Karpas-422 (cell line): ENCODE measurements around the gene OBSCN. TPM values are rescaled to one million over a fixed set of nuclear protein-coding genes. Genes with fewer than 3 reads are reported as not detected.

Experiments
- DNase-seq: peaks from one replicate; pipeline ENCODE4 v3.0.0-alpha.2; 2015
- H2AFZ ChIP-seq: fragments of 200-600 bp; sonication (generic); 2 replicates; pipeline ENCODE4 v1.6.1; 2014; ENCODE audit warnings: antibody characterized with exemption, low read length, mixed read lengths
- H3K27ac ChIP-seq: fragments of 200-600 bp; sonication (generic); 2 replicates; pipeline ENCODE4 v1.5.1; 2014; ENCODE audit warnings: mild to moderate bottlenecking, low read length, moderate library complexity
- H3K27me3 ChIP-seq: fragments of 200-600 bp; sonication (generic); 2 replicates; pipeline ENCODE4 v1.6.1; 2014; ENCODE audit warnings: low read length, mixed read lengths
- H3K36me3 ChIP-seq: fragments of 200-600 bp; sonication (generic); 2 replicates; pipeline ENCODE4 v1.6.1; 2014; ENCODE audit warnings: low read length, mixed read lengths; ENCODE audit not compliant: insufficient read depth
- H3K4me1 ChIP-seq: fragments of 200-600 bp; sonication (generic); 2 replicates; pipeline ENCODE4 v1.6.1; 2014; ENCODE audit warnings: mild to moderate bottlenecking, low read length, mixed read lengths
- H3K4me2 ChIP-seq: fragments of 200-600 bp; sonication (generic); 2 replicates; pipeline ENCODE4 v1.6.1; 2014; ENCODE audit warnings: low read length, low read depth, mild to moderate bottlenecking; ENCODE audit not compliant: poor library complexity, severe bottlenecking
- H3K4me3 ChIP-seq: fragments of 200-600 bp; sonication (generic); 2 replicates; pipeline ENCODE4 v1.5.1; 2014; ENCODE audit warnings: mild to moderate bottlenecking, antibody characterized with exemption, low read length, mixed read lengths
- H3K79me2 ChIP-seq: fragments of 200-600 bp; sonication (generic); 2 replicates; pipeline ENCODE4 v1.6.1; 2014; ENCODE audit warnings: mild to moderate bottlenecking, low read length, mixed read lengths
- H3K9ac ChIP-seq: fragments of 200-600 bp; sonication (generic); 2 replicates; pipeline ENCODE4 v1.6.0; 2014; ENCODE audit warnings: low read length
- H3K9me2 ChIP-seq: fragments of 200-600 bp; sonication (generic), shearing (Covaris generic); replicated peaks from 2 replicates; pipeline ENCODE4 v1.6.0; 2014; ENCODE audit warnings: mild to moderate bottlenecking, low read length, moderate library complexity; ENCODE audit not compliant: insufficient read depth
- H3K9me3 ChIP-seq: fragments of 300-700, 200-600 bp; sonication (generic); 2 replicates; pipeline ENCODE4 v1.6.1; 2014; ENCODE audit warnings: low read length, mixed read lengths
- H4K20me1 ChIP-seq: fragments of 200-600 bp; sonication (generic); 2 replicates; pipeline ENCODE4 v1.6.1; 2014; ENCODE audit warnings: mild to moderate bottlenecking, antibody characterized with exemption, low read length, low read depth; ENCODE audit not compliant: insufficient read depth
- total RNA-seq: library from RNA; depleted of rRNA; stranded (reverse); fragments of >200 nt; shearing (Covaris generic); gene quantifications from 2 replicates; pipeline ENCODE4 v1.2.3, GENCODE V29; 2014; ENCODE audit warnings: low replicate concordance

The OBSCN gene
- total RNA-seq, 1 experiment from 2014 or later = 17.5 TPM

DNA sequence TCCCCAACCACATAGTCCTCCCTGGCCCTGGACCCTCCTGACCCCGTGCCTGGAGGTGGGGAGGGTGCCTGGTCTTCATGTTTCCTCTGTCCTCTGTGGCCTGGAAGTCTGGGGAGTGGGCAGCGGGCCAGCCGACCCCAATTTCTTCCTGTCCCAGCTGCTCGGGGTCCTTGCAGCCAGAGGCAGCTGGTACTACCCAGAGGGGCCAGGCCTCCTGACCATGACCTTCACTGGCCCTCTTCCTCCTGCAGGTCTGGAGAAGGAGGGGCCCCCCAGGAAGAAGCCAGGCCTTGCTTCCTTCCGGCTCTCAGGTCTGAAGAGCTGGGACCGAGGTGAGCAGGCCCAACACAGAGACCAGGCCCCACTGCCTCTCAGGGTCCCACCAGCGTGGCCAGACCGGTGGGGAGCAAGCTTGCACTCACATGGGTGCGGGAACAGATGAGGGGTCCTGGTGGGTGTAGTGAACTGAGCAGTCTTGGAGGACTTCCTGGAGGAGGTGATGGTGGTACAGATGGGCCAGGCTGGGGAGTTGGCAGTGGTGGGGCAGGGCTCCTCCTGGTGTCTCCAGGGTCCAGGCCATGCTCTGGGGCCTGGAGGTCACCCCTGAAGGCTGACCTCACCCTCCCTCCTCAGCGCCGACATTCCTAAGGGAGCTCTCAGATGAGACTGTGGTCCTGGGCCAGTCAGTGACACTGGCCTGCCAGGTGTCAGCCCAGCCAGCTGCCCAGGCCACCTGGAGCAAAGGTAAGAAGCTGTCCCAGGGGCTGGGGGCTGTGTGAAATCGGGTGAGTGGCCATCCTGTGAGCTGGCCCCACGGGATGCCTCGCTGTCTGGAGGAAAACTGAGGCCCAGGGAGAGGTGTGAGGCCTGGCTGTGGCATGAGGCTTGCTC lies 166.1 kb downstream of the OBSCN start:
- no peak for DNase-seq
- H3K4me2 ChIP-seq = no peak overlapping the region
- H3K9ac ChIP-seq = no peak overlapping the region
- no peaks in the 10 kb centered on the region for H3K27me3 ChIP-seq
- peaks cover 8% of the 10 kb centered on the region for H3K4me1 ChIP-seq
- H3K9me2 ChIP-seq = no peaks in the 10 kb centered on the region
- no peak overlapping the region for H2AFZ ChIP-seq
- H4K20me1 ChIP-seq = peaks cover 6% of the 10 kb centered on the region; the same call in 1 of the 2 replicates
- no peaks in the 10 kb centered on the region for H3K36me3 ChIP-seq
- no peaks in the 10 kb centered on the region for H3K79me2 ChIP-seq
- H3K4me3 ChIP-seq = no peak overlapping the region
- H3K27ac ChIP-seq = no peak overlapping the region
- H3K9me3 ChIP-seq = no peaks in the 10 kb centered on the region

DNA sequence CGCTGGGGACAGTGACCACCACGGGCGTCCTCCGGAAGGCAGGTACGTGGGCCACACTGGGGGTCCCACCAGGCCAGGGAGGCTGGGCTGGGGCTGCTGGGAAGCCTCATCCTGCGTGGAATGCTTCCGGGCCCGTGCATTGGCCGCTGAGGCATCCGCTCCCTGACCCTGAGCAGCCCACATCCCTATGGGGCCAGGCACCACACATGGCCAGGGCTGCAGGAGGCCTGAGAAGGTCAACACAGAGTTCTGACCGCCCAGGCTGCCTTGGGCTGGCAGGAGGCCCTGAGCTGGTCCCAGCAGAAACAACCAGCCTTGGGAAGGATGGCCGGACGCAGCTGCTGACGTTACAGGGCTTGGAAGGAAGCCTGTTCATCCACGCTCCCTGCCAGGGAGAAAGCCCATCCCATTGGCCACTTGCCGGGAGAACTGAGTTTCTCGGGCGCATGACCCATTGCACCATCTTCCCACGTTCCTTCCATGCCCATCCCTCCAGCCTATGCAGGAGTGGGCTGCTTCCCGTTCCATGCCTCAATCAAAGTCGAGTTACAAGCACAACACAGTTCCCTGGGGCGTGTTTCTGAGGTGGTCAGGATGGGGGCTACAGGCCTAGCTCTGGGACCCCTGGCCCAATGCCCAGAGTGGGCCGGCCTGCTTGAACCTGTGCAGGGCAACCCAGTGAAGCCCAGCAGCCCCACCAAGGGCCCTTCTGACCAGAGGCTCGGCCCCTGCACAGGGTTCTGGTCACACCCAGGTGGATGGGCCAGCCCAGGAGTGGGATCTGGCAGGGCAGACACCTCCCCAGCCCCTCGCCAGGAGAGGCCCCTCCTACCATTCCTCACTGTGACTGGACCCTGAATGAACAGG lies 167.1 kb downstream of the OBSCN start:
- H3K4me2 ChIP-seq = no peak overlapping the region
- no peaks in the 10 kb centered on the region for H3K9me2 ChIP-seq
- H4K20me1 ChIP-seq = 0 out of 2 replicates have a peak, but pooled peaks cover 1% of the 10 kb centered on the region
- H3K9me3 ChIP-seq = no peaks in the 10 kb centered on the region
- peaks cover 4% of the 10 kb centered on the region; the same call in 1 of the 2 replicates for H3K4me1 ChIP-seq
- no peak for DNase-seq
- H3K36me3 ChIP-seq = no peaks in the 10 kb centered on the region
- no peak overlapping the region for H3K4me3 ChIP-seq
- H3K27ac ChIP-seq = no peak overlapping the region
- no peaks in the 10 kb centered on the region for H3K79me2 ChIP-seq
- no peak overlapping the region for H3K9ac ChIP-seq
- H3K27me3 ChIP-seq = no peaks in the 10 kb centered on the region
- H2AFZ ChIP-seq = no peak overlapping the region

DNA sequence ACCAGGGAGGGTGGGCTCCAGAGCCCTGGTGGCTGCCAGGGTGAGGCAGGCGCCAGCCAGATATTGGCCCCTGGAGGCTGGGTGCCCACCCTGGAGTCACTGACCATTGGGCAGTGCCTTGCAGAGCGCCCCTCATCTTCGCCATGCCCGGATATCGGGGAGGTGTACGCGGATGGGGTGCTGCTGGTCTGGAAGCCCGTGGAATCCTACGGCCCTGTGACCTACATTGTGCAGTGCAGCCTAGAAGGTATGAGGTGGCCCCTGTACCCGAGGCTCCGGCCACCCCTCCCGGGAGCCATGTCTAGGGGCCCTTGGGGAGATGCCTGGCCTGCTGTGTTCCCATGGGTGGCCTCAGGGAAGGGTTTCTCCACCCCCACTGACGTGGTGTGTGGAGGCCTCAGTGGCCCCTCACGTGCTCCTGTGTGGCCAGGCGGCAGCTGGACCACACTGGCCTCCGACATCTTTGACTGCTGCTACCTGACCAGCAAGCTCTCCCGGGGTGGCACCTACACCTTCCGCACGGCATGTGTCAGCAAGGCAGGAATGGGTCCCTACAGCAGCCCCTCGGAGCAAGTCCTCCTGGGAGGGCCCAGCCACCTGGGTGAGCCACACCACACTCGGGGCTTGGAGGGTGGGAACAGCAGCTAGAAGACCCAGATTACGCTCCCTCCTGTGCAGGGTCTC lies 167.9 kb downstream of the OBSCN start:
- no peaks in the 10 kb centered on the region for H3K79me2 ChIP-seq
- no peaks in the 10 kb centered on the region for H3K9me2 ChIP-seq
- DNase-seq = no peak
- no peak overlapping the region for H3K27ac ChIP-seq
- no peaks in the 10 kb centered on the region for H4K20me1 ChIP-seq
- no peaks in the 10 kb centered on the region for H3K36me3 ChIP-seq
- H2AFZ ChIP-seq = no peak overlapping the region
- H3K9ac ChIP-seq = no peak overlapping the region
- no peaks in the 10 kb centered on the region for H3K4me1 ChIP-seq
- no peak overlapping the region for H3K4me3 ChIP-seq
- no peak overlapping the region for H3K4me2 ChIP-seq
- no peaks in the 10 kb centered on the region for H3K27me3 ChIP-seq
- no peaks in the 10 kb centered on the region for H3K9me3 ChIP-seq

DNA sequence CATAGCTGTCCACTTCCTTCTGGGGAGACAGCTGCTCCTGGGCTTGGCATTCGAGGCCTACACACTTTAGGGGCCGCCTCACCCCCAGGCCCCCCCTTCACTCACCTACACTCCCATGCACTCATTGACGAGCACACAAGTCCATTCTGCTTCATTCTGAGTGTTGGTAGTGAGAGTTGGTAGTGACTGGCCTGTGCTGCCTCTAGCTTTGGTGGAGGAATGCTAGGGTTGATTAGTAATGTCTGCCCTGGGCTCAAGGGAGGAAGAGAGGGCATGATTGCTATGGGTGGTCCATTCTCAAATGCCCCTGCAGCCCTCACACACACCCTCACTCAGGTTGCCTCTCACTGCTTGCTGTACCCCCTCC lies 168.4 kb downstream of the OBSCN start:
- DNase-seq = no peak
- H3K27me3 ChIP-seq = no peaks in the 10 kb centered on the region
- no peaks in the 10 kb centered on the region for H3K79me2 ChIP-seq
- H3K4me1 ChIP-seq = no peaks in the 10 kb centered on the region
- no peak overlapping the region for H3K27ac ChIP-seq
- no peaks in the 10 kb centered on the region for H4K20me1 ChIP-seq
- no peaks in the 10 kb centered on the region for H3K9me3 ChIP-seq
- H2AFZ ChIP-seq = no peak overlapping the region
- H3K36me3 ChIP-seq = no peaks in the 10 kb centered on the region
- no peak overlapping the region for H3K4me3 ChIP-seq
- H3K9ac ChIP-seq = no peak overlapping the region
- H3K4me2 ChIP-seq = no peak overlapping the region
- H3K9me2 ChIP-seq = no peaks in the 10 kb centered on the region

DNA sequence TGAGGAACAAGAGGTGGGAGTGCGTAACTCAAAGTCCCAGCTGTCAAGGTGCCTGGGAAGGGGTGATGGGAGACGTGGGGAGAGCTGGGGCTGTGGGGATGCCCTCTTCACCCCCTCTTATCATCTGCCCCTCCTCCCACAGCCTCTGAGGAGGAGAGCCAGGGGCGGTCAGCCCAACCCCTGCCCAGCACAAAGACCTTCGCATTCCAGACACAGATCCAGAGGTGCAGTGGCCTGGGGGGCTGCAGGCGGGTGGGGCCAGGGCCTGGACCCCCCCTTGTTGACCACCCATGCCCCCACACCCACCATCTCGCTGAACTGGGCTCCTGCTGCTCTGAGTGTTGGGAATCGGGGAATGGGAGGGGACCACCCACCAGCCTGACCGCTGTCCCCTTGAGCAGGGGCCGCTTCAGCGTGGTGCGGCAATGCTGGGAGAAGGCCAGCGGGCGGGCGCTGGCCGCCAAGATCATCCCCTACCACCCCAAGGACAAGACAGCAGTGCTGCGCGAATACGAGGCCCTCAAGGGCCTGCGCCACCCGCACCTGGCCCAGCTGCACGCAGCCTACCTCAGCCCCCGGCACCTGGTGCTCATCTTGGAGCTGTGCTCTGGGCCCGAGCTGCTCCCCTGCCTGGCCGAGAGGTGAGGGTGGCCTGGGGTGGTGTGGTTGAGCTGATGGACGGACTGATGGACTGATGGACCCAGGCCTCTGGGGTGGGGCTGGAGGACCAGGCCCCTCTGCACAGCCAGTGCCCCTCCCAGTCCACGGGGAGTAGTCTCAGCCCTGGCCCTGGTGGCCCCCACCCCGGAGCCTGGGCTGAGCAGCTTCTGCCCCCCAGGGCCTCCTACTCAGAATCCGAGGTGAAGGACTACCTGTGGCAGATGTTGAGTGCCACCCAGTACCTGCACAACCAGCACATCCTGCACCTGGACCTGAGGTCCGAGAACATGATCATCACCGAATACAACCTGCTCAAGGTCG lies 169.1 kb downstream of the OBSCN start:
- no peaks in the 10 kb centered on the region for H3K79me2 ChIP-seq
- no peak for DNase-seq
- H3K27me3 ChIP-seq = no peaks in the 10 kb centered on the region
- H3K9me2 ChIP-seq = no peaks in the 10 kb centered on the region
- H2AFZ ChIP-seq = no peak overlapping the region
- no peak overlapping the region for H3K9ac ChIP-seq
- H3K4me2 ChIP-seq = no peak overlapping the region
- H3K4me1 ChIP-seq = no peaks in the 10 kb centered on the region
- no peaks in the 10 kb centered on the region for H4K20me1 ChIP-seq
- no peaks in the 10 kb centered on the region for H3K36me3 ChIP-seq
- H3K4me3 ChIP-seq = no peak overlapping the region
- no peak overlapping the region for H3K27ac ChIP-seq
- no peaks in the 10 kb centered on the region for H3K9me3 ChIP-seq

DNA sequence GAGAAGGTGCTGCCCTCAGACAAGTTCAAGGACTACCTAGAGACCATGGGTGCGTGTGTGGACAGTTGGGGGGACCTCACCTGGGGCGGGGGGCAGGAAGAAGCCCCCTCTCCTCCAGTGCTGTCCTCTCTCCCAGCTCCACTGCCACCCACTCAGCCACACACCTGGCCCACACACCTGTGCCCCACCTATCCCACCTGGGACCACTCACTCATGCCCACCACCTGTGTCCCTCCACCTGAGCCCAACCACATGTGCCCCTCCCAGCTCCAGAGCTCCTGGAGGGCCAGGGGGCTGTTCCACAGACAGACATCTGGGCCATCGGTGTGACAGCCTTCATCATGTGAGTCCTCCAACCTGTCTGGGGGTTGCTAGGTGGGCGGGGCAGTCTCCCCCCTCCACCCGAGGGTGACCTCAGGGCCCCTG lies 169.8 kb downstream of the OBSCN start:
- Histone ChIP-seq H3K27me3 (no peaks in the 10 kb centered on the region), H3K4me2 (no peak overlapping the region), H2AFZ (no peak overlapping the region), H3K9ac (no peak overlapping the region), H4K20me1 (no peaks in the 10 kb centered on the region), H3K79me2 (no peaks in the 10 kb centered on the region), H3K36me3 (no peaks in the 10 kb centered on the region), H3K9me2 (no peaks in the 10 kb centered on the region), H3K27ac (no peak overlapping the region), H3K9me3 (no peaks in the 10 kb centered on the region), H3K4me3 (no peak overlapping the region), H3K4me1 (no peaks in the 10 kb centered on the region)
- no peak for DNase-seq

DNA sequence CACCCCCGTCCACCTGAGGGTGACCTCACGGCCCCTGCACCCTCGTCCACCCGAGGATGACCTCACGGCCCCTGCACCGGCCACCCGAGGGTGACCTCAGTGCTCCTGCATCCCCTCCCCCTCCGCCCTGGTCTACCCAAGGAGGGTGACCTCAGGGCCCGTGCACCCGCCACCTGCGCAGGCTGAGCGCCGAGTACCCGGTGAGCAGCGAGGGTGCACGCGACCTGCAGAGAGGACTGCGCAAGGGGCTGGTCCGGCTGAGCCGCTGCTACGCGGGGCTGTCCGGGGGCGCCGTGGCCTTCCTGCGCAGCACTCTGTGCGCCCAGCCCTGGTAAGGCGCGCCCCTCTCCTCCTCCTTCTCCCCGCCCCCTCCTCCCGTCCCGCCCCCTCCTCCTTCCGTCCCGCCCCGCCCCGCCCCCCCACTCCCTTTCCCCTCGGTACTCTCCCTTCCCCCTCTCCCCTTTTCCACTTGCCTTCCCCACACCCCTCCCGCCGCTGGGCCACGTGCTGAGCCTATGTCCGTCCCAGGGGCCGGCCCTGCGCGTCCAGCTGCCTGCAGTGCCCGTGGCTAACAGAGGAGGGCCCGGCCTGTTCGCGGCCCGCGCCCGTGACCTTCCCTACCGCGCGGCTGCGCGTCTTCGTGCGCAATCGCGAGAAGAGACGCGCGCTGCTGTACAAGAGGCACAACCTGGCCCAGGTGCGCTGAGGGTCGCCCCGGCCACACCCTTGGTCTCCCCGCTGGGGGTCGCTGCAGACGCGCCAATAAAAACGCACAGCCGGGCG lies 170.4 kb downstream of the OBSCN start:
- Histone ChIP-seq H3K9ac (no peak overlapping the region), H4K20me1 (no peaks in the 10 kb centered on the region), H3K9me2 (no peaks in the 10 kb centered on the region), H3K79me2 (no peaks in the 10 kb centered on the region), H3K27ac (no peak overlapping the region), H3K9me3 (no peaks in the 10 kb centered on the region), H3K4me2 (no peak overlapping the region), H2AFZ (no peak overlapping the region), H3K4me3 (no peak overlapping the region), H3K27me3 (no peaks in the 10 kb centered on the region), H3K4me1 (no peaks in the 10 kb centered on the region), H3K36me3 (no peaks in the 10 kb centered on the region)
- DNase-seq = no peak
